A549 (cell line): Measurements from ENCODE around the gene ANKS1B. TPM values are rescaled to one million over a fixed set of nuclear protein-coding genes. Genes with fewer than 3 reads are reported as not detected.
A peak's percentile ranks its signal among the peaks of the same experiment; 100 is the strongest.

Experiments
- ATAC-seq, 2 experiments: fragments of 200-7000 bp in 1 of 2; fragments of >200 bp in 1 of 2; cut with Nextera tagmentation in 1 of 2; cut with Tn5 transposase in 1 of 2; 3 replicates each; pipeline versions ENCODE4 v1.8.0 to v1.9.1; 2018 to 2020; ENCODE audit warnings: mild to moderate bottlenecking in 1 of 2, moderate library complexity in 1 of 2
- CTCF ChIA-PET: fragments of 300-600 bp; sonication (Branson Sonifier 250); formaldehyde crosslinking; extraction: SDS; loops from one replicate; lab custom pipeline; 2021; ENCODE audit warnings: antibody characterized with exemption, inconsistent platforms; lab: Yijun Ruan, JAX
- POLR2A ChIA-PET: fragments of 350-600 bp; formaldehyde crosslinking; extraction: SDS; loops from one replicate; lab custom pipeline; 2021; ENCODE audit warnings: antibody characterized with exemption, inconsistent platforms; lab: Yijun Ruan, JAX
- DNase-seq, 2 experiments: peaks; one replicate each; pipeline versions ENCODE4 v3.0.0 to v3.0.0-alpha.2; 2011 to 2016; ENCODE audit warnings: low read depth in 1 of 2, low spot score in 1 of 2
- FAIRE-seq: peaks from 2 replicates; lab custom pipeline; 2011; peaks lifted over from hg19 to GRCh38; lab: Jason Lieb, UNC
- H3K27ac ChIP-seq, 2 experiments: fragments of >200 bp; sonication (Bioruptor Twin); formaldehyde crosslinking; 3 replicates each; pipeline ENCODE4 v1.5.1; 2016 to 2017
- H3K4me1 ChIP-seq: fragments of >200 bp; sonication (Bioruptor Twin); formaldehyde crosslinking; 3 replicates; pipeline ENCODE4 v1.6.1; 2016
- H3K4me2 ChIP-seq: fragments of >200 bp; sonication (Bioruptor Twin); formaldehyde crosslinking; 3 replicates; pipeline ENCODE4 v1.6.1; 2016
- H3K4me3 ChIP-seq: fragments of >200 bp; sonication (Bioruptor Twin); formaldehyde crosslinking; 3 replicates; pipeline ENCODE4 v1.5.1; 2016
- H3K9me3 ChIP-seq: fragments of >200 bp; sonication (Bioruptor Twin); formaldehyde crosslinking; 3 replicates; pipeline ENCODE4 v1.6.1; 2016
- BHLHE40 ChIP-seq: IDR thresholded peaks from 2 replicates; pipeline ENCODE4 v1.6.1; 2012; ENCODE audit warnings: low read depth, low read length, inconsistent platforms
- CTCF ChIP-seq: fragments of >200 bp; sonication (Bioruptor Twin); formaldehyde crosslinking; IDR thresholded peaks from 3 replicates; pipeline ENCODE4 v1.5.1; 2016
- HEYL ChIP-seq: fragments of 250-450 bp; sonication (Bioruptor Pico); IDR thresholded peaks from 2 replicates; pipeline ENCODE4 v1.8.0; 2021; ENCODE audit warnings: mild to moderate bottlenecking, moderate library complexity
- HOXA7 ChIP-seq: fragments of 250-450 bp; sonication (Bioruptor Pico); IDR thresholded peaks from 2 replicates; pipeline ENCODE4 v1.5.0; 2020; ENCODE audit warnings: mild to moderate bottlenecking, moderate library complexity
- JUN ChIP-seq, 2 experiments: fragments of >200 bp; sonication (Bioruptor Twin); formaldehyde crosslinking; IDR thresholded peaks; 2 replicates in 1 of 2; 3 replicates in 1 of 2; pipeline ENCODE4 v1.6.1; 2016 to 2017
- MAX ChIP-seq: IDR thresholded peaks from 2 replicates; pipeline ENCODE4 v1.6.1; 2012
- MYC ChIP-seq: IDR thresholded peaks from 2 replicates; pipeline ENCODE4 v1.6.1; 2012; ENCODE audit warnings: mild to moderate bottlenecking, inconsistent platforms, low read length, improper control_type of control experiment, borderline replicate concordance
- NFE2L2 ChIP-seq: fragments of 150-350 bp; conservative IDR thresholded peaks from 2 replicates; pipeline ENCODE4 v1.6.1; 2014; ENCODE audit warnings: low read length
- NR3C1 ChIP-seq: fragments of >200 bp; sonication (Bioruptor Twin); formaldehyde crosslinking; IDR thresholded peaks from 3 replicates; pipeline ENCODE4 v1.6.1; 2017
- PBX3 ChIP-seq: IDR thresholded peaks from 2 replicates; pipeline ENCODE4 v1.6.1; 2012
- POLR2AphosphoS2 ChIP-seq: conservative IDR thresholded peaks from 2 replicates; pipeline ENCODE4 v1.6.1; 2012; ENCODE audit warnings: low read length, improper control_type of control experiment, inconsistent platforms
- RAD21 ChIP-seq, 2 experiments: fragments of >200 bp in 1 of 2; sonication (Bioruptor Twin) in 1 of 2; formaldehyde crosslinking in 1 of 2; IDR thresholded peaks in 1 of 2; conservative IDR thresholded peaks in 1 of 2; 2 replicates in 1 of 2; 3 replicates in 1 of 2; pipeline ENCODE4 v1.6.1; 2012 to 2018; ENCODE audit warnings: inconsistent platforms in 1 of 2
- RCOR1 ChIP-seq: fragments of 150-350 bp; IDR thresholded peaks from 2 replicates; pipeline ENCODE4 v1.6.1; 2014; ENCODE audit warnings: antibody characterized with exemption, low read length, low read depth
- RNF2 ChIP-seq: fragments of 200-600 bp; sonication (generic); IDR thresholded peaks from 2 replicates; pipeline ENCODE4 v1.6.1; 2016; ENCODE audit warnings: low read depth, mild to moderate bottlenecking, antibody characterized with exemption, moderate library complexity, borderline replicate concordance
- SMC3 ChIP-seq: fragments of >200 bp; sonication (Bioruptor Twin); formaldehyde crosslinking; IDR thresholded peaks from 3 replicates; pipeline ENCODE4 v1.6.1; 2018; ENCODE audit warnings: inconsistent platforms
- SREBF2 ChIP-seq: fragments of 450-650 bp; IDR thresholded peaks from 2 replicates; pipeline ENCODE4 v1.6.1; 2014; ENCODE audit warnings: mild to moderate bottlenecking, moderate library complexity
- TFCP2L1 ChIP-seq: fragments of 250-450 bp; sonication (Bioruptor Pico); IDR thresholded peaks from 2 replicates; pipeline ENCODE4 v1.5.0; 2021; ENCODE audit warnings: mild to moderate bottlenecking
- ZNF302 ChIP-seq: fragments of 250-450 bp; sonication (Bioruptor Pico); IDR thresholded peaks from 2 replicates; pipeline ENCODE4 v1.9.0; 2021; ENCODE audit warnings: inconsistent platforms, mild to moderate bottlenecking, moderate library complexity
- WGBS: methylation state at CpG from one replicate; pipeline ENCODE4 v1.1.6; 2017; ENCODE audit errors: missing lambda C conversion rate; 5-methylcytosine and 5-hydroxymethylcytosine counted together
- polyA plus RNA-seq, 4 experiments: library from polyadenylated mRNA; depleted of rRNA in 3 of 4; stranded (reverse); fragments of >200 nt; fragmentation: RNase III in 1 of 4; extraction: RNeasy Plus Mini Kit Qiagen cat#74134 plus additional on column Dnase treatment in 1 of 4; gene quantifications; 2 replicates in 3 of 4; 3 replicates in 1 of 4; pipeline ENCODE4 v1.2.3, GENCODE V29; 2011 to 2017

ANKS1B gene
- polyA plus RNA-seq, 2 of the 4 experiments (the other 2 are of a cell fraction): 1.5 to 2.2 TPM

- FAIRE-seq: peak; percentile 76
- Histone ChIP-seq H3K4me2 (no peak overlapping the region), H3K27ac (no peak overlapping the region), H3K4me1 (no peaks in the 10 kb centered on the region), H3K9me3 (no peaks in the 10 kb centered on the region), H3K4me3 (no peak overlapping the region)
- WGBS: 18% methylated on average over 1 of the region's 1 CpG
- POLR2A ChIA-PET: interaction anchor here (1.9 kb wide), 1 partner anchor 615 kb away, joined by 9 read pairs; no protein-coding TSS in a partner anchor
- TF ChIP-seq ZNF302 (CRISPR knock-in tag): no peak
- peak; percentile 65 to 74 for TF ChIP-seq RAD21 (conservative IDR thresholded peaks at IDR 0.05 in 1 of 2, IDR thresholded peaks at IDR 0.05 in 1 of 2)
- peak; percentile 52 for TF ChIP-seq CTCF
- TF ChIP-seq SMC3: peak; percentile 59
- CTCF ChIA-PET: interaction anchor here (0.6 to 7.7 kb wide), 27 partner anchors 10 to 904 kb away, joined by 3 to 107 read pairs (median 3); no protein-coding TSS in a partner anchor
- DNase-seq: peak in 1 of 2 experiments; percentile 30
- ATAC-seq: no peak
Measured at GRCh38 chr12:99658671-99659349, 325.9 kb downstream of the ANKS1B start.

- no peak for ATAC-seq
- Histone ChIP-seq H3K9me3 (no peaks in the 10 kb centered on the region), H3K27ac (no peak overlapping the region), H3K4me2 (no peak overlapping the region), H3K4me1 (no peaks in the 10 kb centered on the region), H3K4me3 (no peak overlapping the region)
- CTCF ChIA-PET: no interaction called here
- no peak for TF ChIP-seq SREBF2
- TF ChIP-seq NR3C1: no peak
- DNase-seq: no peak
- no peak for FAIRE-seq
- POLR2A ChIA-PET: no interaction called here
- WGBS: 0% methylated on average over 1 of the region's 1 CpG
Measured at GRCh38 chr12:99649551-99649950, 335.2 kb downstream of the ANKS1B start.

GRCh38 chr12:99648183-99648582, 336.6 kb downstream of the ANKS1B start:
- no peaks in the 10 kb centered on the region for H3K4me1 ChIP-seq
- TF ChIP-seq JUN (IDR thresholded peaks at IDR 0.05) (no peak), NFE2L2 (no peak), RCOR1 (no peak), PBX3 (no peak), RAD21 (conservative IDR thresholded peaks at IDR 0.05 in 1 of 2, IDR thresholded peaks at IDR 0.05 in 1 of 2) (no peak), MYC (no peak), BHLHE40 (no peak), POLR2AphosphoS2 (no peak), MAX (no peak), HEYL (CRISPR knock-in tag) (no peak), HOXA7 (CRISPR knock-in tag) (no peak), RNF2 (no peak), TFCP2L1 (CRISPR knock-in tag) (no peak)
- FAIRE-seq (no peak), DNase-seq (no peak), ATAC-seq (no peak)
- ChIA-PET CTCF (interaction anchor here (0.7 to 1.1 kb wide), 2 partner anchors 11 to 848 kb away, joined by 3 to 9 read pairs; no protein-coding TSS in a partner anchor), POLR2A (no interaction called here)
- H3K4me2 ChIP-seq: no peak overlapping the region
- H3K27ac ChIP-seq: no peak overlapping the region
- no peak overlapping the region for H3K4me3 ChIP-seq
- no peaks in the 10 kb centered on the region for H3K9me3 ChIP-seq
- WGBS: 24% methylated on average over 14 of the region's 14 CpGs
